GM19239 (cell line): ENCODE data around the gene GRM8.
"Not testable (repeated sequence)": the region's sequence is repeated elsewhere in the genome, so short reads cannot be mapped to it uniquely, and the experiment has no call there.

Source experiments
- DNase-seq: peaks from one replicate; pipeline ENCODE4 v3.0.0; 2011; ENCODE audit warnings: low spot score; ENCODE audit not compliant: insufficient read length
- FAIRE-seq: peaks from 2 replicates; lab custom pipeline; 2011; peaks lifted over from hg19 to GRCh38; lab: Jason Lieb, UNC

GRM8 gene

GRCh38 chr7:126957443-126957842 is 295.3 kb downstream of the GRM8 start:
- FAIRE-seq: no peak
- DNase-seq: no peak

- no peak for FAIRE-seq
These were observed 299.3 kb downstream of the GRM8 start for GRCh38 chr7:126953461-126953860.

GRCh38 chr7:126948664-126949063 is 304.1 kb downstream of the GRM8 start:
- FAIRE-seq: no peak

More at GRCh38 chr7:126953461-126953860, 299.3 kb downstream of the GRM8 start:
- DNase-seq: no peak

GRCh38 chr7:126940723-126941307 is 311.9 kb downstream of the GRM8 start:
- DNase-seq (no peak), FAIRE-seq (no peak)

More at GRCh38 chr7:126948664-126949063, 304.1 kb downstream of the GRM8 start:
- DNase-seq: no peak

GRCh38 chr7:126937171-126937570 is 315.6 kb downstream of the GRM8 start:
- no peak for DNase-seq
- FAIRE-seq: no peak

- FAIRE-seq: no peak
- DNase-seq: no peak
These were observed 321.2 kb downstream of the GRM8 start for GRCh38 chr7:126931581-126931980.

GRCh38 chr7:126930166-126930565 is 322.6 kb downstream of the GRM8 start:
- FAIRE-seq (no peak), DNase-seq (no peak)

GRCh38 chr7:126924477-126924876 is 328.3 kb downstream of the GRM8 start:
- DNase-seq (no peak), FAIRE-seq (no peak)

- not testable (repeated sequence) for FAIRE-seq, DNase-seq
These were observed 341.1 kb downstream of the GRM8 start for GRCh38 chr7:126911627-126912026.

GRCh38 chr7:126908564-126908963 is 344.2 kb downstream of the GRM8 start:
- not testable (repeated sequence) for DNase-seq, FAIRE-seq

GRCh38 chr7:126907657-126908056 is 345.1 kb downstream of the GRM8 start:
- not testable (repeated sequence) for FAIRE-seq, DNase-seq

GRCh38 chr7:126905255-126905654 is 347.5 kb downstream of the GRM8 start:
- not testable (repeated sequence) for DNase-seq, FAIRE-seq

- not testable (repeated sequence) for FAIRE-seq, DNase-seq
These were observed 351.5 kb downstream of the GRM8 start for GRCh38 chr7:126901041-126901765.

GRCh38 chr7:126887980-126888379 is 364.8 kb downstream of the GRM8 start:
- not testable (repeated sequence) for FAIRE-seq, DNase-seq

GRCh38 chr7:126887560-126887959 is 365.2 kb downstream of the GRM8 start:
- DNase-seq, FAIRE-seq: not testable (repeated sequence)

- not testable (repeated sequence) for FAIRE-seq, DNase-seq
These were observed 370.0 kb downstream of the GRM8 start for GRCh38 chr7:126882730-126883129.

GRCh38 chr7:126881908-126882307 is 370.8 kb downstream of the GRM8 start:
- not testable (repeated sequence) for FAIRE-seq, DNase-seq

GRCh38 chr7:126881315-126881714 is 371.4 kb downstream of the GRM8 start:
- DNase-seq (no peak), FAIRE-seq (no peak)

GRCh38 chr7:126876536-126876935 is 376.2 kb downstream of the GRM8 start:
- not testable (repeated sequence) for FAIRE-seq, DNase-seq

GRCh38 chr7:126856691-126857291 is 395.9 kb downstream of the GRM8 start:
- no peak for DNase-seq
- peak; percentile 76 for FAIRE-seq

- FAIRE-seq (no peak), DNase-seq (no peak)
These were observed 407.4 kb downstream of the GRM8 start for GRCh38 chr7:126845331-126845730.
